Activated CD8-positive, alpha-beta memory T cell treated with anti-CD3 and anti-CD28 coated beads for 24 hours (primary cell): ENCODE measurements around the gene MRPL24.

Source experiments
- DNase-seq: peaks from one replicate; pipeline ENCODE4 v3.0.0-alpha.2; 2020

Gene MRPL24

DNA sequence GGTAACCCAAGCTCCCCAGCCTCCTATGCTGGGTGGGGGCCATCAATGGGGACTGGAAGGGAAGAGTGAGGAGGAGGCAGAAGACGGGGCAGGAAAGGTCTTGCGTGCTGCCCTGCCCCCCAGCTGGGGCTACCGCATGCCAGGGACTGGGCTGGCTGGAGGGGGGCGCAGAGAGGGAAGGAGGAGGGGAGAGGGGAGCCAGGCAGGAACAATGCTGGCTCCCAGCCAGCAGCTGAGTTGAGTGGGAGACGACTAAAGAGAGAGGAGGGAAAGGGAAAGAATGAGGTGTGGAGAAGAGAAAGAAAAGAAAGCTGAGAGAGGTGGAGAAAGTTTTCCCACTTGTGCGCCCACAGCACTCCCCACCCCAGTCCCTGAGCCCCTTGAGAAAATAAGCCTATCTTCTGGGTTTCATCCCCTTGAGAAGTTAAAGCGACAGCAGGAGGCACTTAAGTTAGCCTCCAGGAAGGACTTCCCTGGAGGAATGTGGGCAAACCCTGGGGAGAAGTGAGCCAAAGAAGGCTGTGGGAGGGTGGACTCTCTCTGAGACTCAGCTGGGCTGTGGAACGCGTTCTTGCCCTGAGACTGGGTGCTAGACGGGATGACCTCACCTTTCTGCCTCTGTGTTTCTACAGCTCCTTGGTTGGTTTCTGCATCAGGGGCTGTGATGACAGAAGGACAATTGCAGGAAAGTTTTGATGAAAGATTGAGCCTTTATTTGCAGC, 50.8 kb downstream of the MRPL24 start:
- no peak for DNase-seq

DNA sequence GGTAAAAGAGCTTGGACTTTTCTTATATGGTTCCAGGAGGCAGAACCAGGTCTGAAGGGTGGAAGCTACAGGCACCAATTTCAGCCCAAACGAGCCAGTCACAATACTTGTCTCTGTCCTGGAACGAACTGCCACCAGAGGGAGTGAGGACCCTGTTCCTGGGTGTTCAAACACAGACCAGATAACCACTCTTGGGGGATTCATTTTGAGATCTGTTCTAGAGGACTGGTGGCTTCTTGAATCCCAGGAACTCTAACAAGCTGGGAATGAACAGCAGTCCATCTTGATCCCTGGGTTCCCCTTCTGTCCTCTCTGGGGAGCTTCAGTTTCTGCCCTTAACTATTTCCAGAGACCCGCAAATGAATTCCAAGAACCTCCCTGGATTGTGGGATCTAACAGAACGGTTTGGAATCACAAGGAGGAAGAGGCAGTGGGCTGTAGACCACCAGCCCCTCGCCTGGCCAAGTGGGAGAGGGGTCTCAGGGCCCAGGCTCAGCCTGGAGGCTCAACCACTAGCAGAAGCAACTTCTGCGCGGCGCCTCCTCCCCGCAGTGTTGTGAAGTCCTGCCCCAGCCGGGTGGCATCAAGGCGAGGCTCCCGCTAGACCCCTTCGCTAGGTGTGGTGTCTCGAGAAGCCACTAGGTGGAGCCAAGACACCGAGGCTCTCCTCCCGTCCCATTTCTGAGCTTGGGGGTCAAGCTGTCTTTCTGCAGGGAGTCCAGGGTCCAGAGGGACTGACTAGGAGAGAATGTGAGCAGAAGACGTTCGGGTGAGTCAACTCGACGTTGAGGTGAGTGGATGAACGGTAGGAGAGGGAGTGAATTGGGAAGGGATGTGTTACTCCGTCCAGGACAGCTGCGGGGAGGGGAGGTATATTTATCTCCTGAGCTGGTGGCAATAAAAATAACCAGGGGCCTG, 51.6 kb downstream of the MRPL24 start:
- DNase-seq: peak; percentile 87
